Fibroblast of skin of right quadriceps (primary cell): ENCODE measurements around the gene NAV2.

Source experiments
- DNase-seq: peaks from one replicate; pipeline ENCODE4 v3.0.0-alpha.2; 2013

The NAV2 gene

GRCh38 chr11:19838994-19839768 is 126.5 kb downstream of the NAV2 start:
- peak; percentile 15 for DNase-seq

- no peak for DNase-seq
Measured at GRCh38 chr11:19840961-19841360, 128.3 kb downstream of the NAV2 start.

GRCh38 chr11:19842505-19842904 is 129.9 kb downstream of the NAV2 start:
- peak; percentile 47 for DNase-seq

DNA sequence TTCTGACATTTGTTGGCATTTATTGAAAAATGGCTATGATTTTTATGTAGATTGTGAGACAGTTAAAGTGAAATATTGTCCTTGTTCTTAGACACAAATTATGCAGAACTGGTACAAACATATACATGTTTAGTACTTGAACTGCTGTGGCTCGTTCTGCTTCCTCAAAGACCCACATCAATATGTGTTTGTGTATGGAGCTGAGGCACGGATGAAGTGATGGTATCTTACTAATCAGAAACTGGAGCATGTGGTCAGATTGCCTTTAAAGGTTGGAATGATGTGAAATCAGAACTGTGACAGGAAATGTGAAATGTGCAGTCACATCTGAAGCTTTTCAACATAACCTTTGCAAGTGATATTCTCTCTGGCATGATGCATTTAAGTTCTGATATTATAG is 130.4 kb downstream of the NAV2 start:
- no peak for DNase-seq

DNA sequence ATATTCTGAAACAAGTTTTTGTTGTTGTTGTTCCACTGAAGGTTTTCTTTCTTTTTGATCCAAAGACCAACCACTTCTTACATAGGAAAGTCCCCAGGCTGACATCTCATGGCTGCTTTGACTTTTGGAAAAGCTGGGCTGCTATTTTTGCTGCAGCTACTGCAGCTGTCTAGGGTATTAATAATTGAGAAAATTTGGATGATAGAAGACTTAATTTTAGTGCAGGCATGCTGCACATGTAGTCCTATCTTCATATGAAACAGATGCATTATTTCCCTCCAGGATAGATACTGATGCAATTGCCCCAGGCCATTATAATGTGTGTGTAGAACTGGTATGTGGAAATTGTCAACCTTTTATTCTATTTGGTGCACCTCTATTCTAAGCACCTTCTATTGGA is 131.4 kb downstream of the NAV2 start:
- no peak for DNase-seq

GRCh38 chr11:19844806-19845205 is 132.2 kb downstream of the NAV2 start:
- no peak for DNase-seq

DNA sequence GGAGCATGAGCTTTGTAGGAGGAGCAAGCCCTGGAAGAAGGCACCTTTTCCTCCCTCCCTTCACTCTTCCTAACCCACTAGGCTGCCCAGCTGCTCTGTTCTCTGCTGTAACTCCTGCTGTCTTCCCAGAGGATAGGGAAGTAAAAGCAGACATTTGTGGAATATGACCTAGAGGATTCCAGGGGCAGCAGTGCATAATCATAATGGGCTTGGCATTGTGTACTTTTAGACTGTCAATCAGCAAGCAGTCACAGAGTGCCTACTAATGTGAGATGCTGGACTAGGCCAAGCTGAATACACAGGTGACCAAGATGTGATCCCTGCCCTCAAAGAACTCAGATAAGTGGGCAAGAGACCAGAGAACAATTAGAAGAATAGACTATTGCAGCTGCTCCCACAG is 133.0 kb downstream of the NAV2 start:
- DNase-seq, result no peak

DNA sequence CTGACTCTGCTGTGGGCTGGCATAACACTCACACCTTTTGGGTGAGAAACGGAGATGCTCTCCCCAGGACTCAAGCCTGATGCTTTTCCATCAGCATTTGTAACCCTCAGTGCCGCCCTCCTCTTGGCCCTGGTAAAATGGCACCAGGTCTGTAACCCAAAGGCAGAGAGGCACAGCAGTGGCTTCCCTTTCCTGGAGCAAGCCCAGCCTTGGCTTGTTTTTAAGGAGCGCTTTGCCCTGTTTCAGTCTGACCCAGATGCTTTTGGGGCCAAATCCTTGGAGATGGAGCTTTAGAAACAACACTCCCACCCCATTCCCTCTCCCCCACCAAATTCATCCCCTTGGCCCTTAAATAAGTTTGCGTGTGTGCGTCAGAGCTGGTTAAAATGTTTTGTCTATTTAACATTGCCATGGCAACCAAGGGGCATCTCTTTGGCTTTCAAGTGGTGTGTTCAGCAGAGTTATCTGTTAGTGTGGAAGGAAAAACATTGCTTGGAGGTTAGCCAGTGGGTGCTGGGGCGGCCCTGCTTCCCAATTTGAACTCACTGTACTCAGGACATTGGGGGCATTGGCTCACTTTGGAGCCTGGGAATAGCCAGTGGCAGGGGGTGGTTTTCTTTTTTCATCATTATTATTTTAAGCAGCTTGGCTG is 134.1 kb downstream of the NAV2 start:
- DNase-seq, result peak; percentile 65

GRCh38 chr11:19848219-19848618 is 135.6 kb downstream of the NAV2 start:
- no peak for DNase-seq

- DNase-seq, result no peak
Measured at GRCh38 chr11:19849107-19849789, 136.6 kb downstream of the NAV2 start.

DNA sequence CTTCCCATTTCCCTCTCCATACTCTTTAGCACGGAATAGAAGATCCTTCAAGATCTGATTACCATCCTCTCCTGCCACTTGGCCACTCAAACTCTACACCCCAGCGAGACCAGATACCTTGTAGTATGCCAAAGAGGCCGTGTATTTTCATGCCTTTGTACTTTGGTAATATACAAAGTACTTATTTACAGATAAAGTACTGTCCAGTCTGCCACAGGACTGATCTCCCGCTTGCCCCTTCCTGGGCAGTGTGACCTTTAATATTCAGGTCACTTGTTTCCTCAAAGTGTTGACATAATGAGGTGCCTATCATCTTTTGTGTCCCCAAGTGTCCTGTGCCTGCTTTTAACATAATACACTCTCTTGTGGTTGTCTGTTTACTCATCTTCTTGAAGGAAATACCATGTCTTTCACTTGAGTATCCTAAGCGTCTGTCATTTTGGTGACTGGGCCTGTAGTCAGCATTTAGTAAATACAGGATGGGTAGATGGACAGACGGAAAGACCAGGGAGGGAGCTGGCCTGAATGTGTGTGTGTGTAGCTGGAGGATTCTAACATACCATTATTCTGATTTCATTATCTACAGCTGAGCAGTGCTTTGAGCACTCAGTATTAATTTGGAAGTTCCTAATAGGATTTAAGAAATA is 137.4 kb downstream of the NAV2 start:
- DNase-seq, result no peak

GRCh38 chr11:19852288-19852687 is 139.7 kb downstream of the NAV2 start:
- DNase-seq, result no peak

- DNase-seq, result peak; percentile 47
Measured at GRCh38 chr11:19853016-19853415, 140.4 kb downstream of the NAV2 start.

- peak; percentile 84 for DNase-seq
Measured at GRCh38 chr11:19853920-19854319, 141.3 kb downstream of the NAV2 start.

DNA sequence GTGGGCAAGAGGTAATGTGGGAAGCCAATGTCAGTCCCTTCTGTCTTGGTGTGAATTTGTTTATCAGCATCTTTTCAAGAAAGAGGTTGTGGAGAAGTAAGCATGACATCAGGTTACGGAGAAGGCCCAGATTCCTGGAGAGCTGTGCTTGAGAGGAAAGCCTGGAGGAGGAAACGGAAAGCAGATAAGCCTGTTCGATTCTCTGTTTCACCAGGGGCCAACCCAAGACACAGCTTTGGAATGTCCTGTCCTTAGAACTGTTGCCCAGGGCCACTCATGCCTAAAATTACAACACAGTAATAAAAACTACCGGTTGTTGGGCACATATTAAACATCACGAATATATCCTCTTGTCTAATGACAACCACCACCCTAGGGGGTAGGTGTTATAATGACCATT is 148.5 kb downstream of the NAV2 start:
- no peak for DNase-seq

DNA sequence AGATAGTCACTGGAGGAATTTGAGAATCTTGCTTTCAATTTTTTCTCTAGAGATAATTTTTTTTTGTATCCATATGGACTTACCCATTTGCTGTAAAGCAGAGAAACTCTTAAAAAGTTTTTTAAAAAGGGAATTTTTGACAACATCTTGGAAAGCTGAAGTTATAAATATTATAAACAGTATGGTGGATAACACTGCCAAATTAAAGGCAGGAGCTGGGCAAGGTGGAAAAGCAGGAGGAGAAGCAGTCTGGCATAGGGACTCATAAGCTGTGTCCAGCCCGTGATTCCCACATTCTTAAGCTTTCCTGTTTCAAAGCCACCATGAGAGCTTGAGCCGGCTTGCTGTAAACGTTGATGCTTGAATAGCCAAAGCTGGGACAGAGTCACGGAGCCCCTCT is 149.5 kb downstream of the NAV2 start:
- DNase-seq, result no peak

DNA sequence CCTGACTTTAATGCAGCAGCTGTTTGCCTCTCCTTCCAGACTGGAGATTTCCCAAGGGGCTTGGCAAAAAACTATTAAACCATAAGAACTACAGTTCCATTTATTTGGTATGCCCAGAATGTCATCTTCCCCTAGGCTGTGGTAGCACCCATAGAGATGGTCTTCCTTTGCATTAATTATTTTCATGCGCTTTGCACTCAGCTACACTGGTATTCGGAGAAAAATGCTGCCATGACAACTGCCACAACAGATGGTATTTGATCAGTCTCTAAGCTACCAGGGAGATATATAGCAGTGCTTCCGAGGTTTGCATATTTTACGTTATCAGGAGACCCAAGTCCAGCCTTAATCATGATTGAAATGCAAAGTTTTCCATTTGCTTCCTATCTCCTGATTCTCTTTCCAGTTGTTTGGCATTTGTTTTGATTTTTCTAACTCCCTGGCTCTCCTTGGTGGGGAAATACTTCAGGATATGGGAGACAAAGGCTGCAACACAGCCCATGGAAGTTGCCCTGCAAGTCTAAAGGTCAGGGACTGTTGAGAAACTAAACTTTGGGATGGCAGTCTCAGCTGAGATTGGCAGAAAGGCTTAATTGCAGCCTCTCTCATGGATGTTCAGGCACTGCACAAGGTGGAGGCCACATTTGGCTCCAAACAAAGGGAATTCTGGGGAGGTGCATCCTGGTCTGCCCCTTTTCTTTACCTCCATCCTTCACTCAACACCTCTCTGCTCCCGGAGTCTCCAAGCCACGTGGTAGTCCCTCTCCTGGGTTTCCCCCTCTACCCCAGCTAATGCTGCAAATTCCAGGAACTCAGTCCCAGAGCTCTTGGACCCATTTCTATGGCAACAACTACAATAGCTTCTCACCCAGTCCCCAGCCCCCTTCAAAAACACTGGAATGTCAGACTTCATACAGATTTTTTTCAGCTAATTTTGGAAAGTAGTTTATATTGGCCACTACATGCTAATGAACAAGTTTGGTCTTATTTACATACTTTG is 151.8 kb downstream of the NAV2 start:
- peak; percentile 76 for DNase-seq

DNA sequence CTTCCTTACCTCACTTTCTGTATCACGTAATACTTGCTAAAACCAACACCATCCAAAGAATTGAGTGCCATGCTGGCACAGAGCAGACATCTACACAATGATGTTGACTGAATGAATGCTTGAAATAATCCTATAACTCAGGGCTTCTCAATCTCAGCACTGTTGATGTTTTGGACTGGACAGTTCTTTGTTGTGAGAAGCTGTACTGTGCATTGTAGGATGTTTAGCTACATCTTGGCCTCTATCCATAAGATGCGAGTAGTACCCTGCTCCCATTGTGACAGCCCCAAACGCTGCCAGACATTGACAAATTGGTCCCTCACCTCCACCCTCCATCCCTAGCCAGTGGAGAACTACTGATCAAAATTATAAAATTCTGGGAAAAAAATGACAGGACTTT is 153.4 kb downstream of the NAV2 start:
- DNase-seq, result no peak

GRCh38 chr11:19866521-19866920 is 153.9 kb downstream of the NAV2 start:
- DNase-seq, result no peak

DNA sequence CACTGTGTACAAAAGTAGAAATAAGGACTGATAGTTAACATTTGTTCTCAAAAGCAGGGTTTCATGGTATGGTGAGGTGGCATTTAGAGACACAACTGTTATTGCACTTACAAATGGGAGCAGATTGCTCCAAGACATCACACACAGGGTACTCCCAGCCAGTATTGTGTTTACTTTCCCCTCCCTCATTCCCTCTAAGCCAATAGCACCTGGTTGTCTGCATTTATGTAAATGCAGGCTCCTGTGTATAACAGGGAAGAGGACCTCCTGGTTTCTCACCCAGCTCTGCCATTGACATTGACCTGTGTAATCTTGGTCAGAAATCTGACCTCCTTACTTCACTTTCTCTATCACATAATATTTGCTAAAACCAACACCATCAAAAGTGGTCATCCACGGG is 154.4 kb downstream of the NAV2 start:
- no peak for DNase-seq

GRCh38 chr11:19868281-19868821 is 155.7 kb downstream of the NAV2 start:
- DNase-seq, result peak; percentile 92

GRCh38 chr11:19868871-19869270 is 156.2 kb downstream of the NAV2 start:
- DNase-seq, result peak; percentile 28
